Measurements from ENCODE around the gene CBY1. TPM values are rescaled to one million over a fixed set of nuclear protein-coding genes. Genes with fewer than 3 reads are reported as not detected.

Gene CBY1
- 11.2 and 30.1 TPM in 2 replicates for total RNA-seq

DNA sequence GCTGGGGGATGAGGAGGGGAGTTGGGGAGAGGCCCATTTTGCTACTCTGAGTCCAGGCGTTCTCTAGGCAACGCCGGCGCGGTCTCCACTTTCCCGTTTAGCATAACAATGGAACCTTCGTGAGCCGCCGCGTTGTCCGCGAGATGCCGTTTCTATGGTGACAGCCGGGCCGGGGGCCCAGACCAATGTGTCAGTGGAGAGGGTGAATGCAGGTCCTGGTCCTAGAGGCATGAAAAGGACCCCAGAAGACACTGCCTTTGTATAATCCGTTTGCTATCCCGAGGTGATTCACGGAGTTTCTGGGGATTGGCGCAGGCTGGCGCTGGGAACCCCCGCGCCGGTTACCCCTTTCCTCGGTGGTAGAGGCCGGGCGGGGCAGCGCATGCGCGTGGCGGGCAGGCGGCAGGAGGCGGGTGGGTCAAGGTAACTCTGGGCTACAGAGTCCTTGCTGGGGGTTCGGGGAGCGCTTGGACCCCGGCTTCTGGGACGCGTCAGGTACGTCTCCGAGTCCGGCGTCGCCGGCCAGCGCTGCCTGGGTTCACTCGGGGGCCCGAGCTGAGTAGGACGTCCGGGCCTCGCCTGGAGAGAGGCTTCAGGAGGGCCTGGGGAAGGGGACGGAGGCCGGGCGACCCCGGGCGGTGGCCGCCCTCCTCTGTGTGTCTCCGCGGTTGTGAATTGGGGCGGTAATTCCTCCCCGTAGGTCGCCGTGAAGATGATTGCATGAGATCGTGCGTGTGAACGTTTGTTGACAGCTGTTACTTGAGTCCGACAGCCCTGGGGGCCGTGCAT, at the start of gene CBY1, which contains the start of gene FAM227A:
TSS of gene CBY1 (plus strand) at position 383 of the 789 bp plus-strand sequence. CDS start 11,417 bp downstream, outside the sequence.
TSS of gene FAM227A (minus strand) at position 137 of the 789 bp plus-strand sequence. CDS start 6,224 bp downstream, outside the sequence.

DNA sequence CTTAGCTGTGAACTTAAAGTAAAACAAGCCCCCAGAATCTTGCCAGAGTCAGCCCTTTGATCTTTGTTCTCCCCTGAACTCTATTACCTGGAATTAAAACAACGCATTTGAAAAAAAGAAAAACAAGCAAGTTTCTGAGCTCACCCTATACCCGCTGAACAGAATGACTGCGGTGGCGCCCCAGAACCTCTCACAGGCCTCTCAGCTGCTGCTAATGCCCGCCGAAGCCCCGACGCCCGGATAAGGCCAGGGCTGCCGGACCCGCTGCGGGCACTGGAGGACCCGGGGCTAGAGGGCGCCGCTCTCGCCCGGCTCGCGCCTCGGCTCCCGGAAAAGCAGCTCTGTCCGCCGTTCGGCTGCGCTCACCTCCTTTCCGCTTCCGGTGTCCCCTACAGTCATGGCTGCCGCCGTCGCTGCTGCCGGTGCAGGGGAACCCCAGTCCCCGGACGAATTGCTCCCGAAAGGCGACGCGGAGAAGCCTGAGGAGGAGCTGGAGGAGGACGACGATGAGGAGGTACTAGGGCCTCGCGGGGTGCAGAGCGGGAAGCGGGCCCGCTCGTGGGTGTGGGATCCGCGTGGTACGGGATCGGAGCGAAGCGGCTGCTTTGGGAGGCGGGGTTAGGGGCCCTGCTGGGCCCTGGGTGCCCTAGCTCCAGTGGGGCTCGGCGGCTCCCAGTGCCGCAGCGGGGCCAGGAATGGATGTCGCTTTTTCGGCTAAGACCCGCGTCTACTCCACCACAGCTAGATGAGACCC, 25.3 kb downstream of the CBY1 start, which contains the start of gene TOMM22:
TSS of gene TOMM22 (plus strand) at position 376 of the 754 bp plus-strand sequence. CDS start at position 398, 22 bp downstream.

DNA sequence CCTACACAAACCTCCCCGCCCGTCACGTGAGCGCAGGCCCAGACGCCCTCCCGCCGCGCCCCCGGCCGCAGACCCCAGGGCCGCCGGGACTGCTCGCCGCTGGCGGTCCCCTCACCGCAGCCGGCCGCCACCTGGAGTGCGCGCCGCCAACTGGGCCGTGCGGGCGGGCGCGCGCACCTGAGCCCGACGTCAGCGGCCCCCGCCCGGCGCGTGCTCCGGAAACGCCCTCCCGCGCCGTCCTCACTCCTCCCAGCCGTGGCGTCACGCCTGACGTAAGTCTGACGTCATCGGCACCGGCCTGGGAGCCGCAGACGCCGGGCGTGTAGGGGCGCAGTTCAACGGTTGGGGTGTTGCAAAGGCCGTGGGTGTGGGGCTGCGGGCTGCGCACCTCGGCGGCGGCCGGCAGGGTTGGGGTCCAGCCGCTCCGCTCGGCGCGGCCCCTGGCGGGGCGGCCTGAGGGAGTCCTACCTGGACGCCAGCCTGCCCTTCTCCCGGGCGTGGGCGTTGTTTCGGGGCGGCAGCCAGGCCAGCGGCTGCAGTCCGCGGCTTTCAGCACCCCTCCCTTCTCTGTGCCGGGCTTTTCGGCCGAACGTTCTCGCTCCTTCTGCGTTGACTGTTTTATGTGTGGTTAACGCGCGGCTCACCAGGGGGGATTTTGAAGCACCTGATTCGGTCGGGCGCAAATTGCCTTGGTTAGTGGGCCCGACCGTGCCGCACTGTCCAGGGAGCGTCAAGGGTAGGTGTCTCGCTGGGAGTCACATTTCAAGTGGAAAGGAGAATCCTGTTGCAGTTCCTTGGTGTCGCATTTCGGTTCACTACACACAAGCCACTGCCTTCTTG, 44.6 kb downstream of the CBY1 start, which contains the start of gene JOSD1:
TSS of gene JOSD1 (minus strand) at position 155 of the 840 bp plus-strand sequence. CDS start 956 bp downstream, outside the sequence.

DNA sequence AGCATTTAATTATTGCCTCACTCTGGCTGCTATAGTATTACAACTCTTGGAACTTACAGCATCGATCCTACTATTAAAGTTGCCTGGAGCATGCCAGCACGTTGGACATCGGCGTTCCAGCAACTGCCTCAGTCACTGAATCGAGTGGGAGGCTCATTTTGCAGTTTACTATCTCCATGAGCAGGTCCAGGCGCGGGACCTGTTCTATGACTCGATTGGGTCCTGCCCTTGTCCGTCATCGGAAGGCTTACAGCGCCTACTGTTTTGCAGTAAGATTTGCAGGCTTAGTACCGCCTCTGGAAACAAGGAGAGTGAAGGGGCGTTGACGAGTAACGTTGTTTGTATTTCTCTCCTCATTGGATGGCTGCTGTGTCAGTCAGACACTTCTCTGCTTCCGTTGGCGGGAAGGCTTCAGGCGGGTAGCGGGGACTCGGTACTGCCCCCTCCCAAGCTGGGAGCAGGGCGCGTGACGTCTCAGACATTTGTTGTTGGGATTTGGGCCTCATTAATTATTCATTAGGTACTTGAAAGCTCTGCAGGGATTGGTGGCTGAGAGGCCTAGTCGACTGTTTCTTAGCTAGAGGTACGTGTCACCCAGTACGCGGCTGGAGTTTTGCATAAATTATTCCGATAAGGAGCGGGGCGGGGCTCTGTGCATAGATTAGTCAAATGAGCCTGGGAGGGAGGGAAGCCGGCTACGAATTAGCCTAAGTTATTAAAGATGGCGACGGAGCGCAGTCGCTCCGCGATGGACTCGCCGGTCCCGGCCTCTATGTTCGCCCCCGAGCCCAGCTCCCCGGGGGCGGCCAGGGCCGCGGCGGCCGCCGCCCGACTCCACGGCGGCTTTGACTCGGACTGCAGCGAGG, 49.0 kb downstream of the CBY1 start, which contains the start of gene GTPBP1:
TSS of gene GTPBP1 (plus strand) at position 710 of the 866 bp plus-strand sequence. CDS start at position 722, 12 bp downstream.

Other genes with a start within 250 kb of the CBY1 start
- gene KCNJ4, start 201.4 kb upstream of the CBY1 start, total RNA-seq = under 0.01 and 0.09 TPM in 2 replicates
- 76.3 and 118 TPM in 2 replicates for gene KDELR3, start 188.5 kb upstream of the CBY1 start, total RNA-seq
- 205 and 327 TPM in 2 replicates for gene DDX17, start 150.3 kb upstream of the CBY1 start, total RNA-seq
- gene DMC1, start 86.5 kb upstream of the CBY1 start, total RNA-seq = 0.23 and 1.7 TPM in 2 replicates
- 0.09 and 1.8 TPM in 2 replicates for gene FAM227A, start 246 bp upstream of the CBY1 start, total RNA-seq
- 49.0 and 56.1 TPM in 2 replicates for gene TOMM22, start 25.3 kb downstream of the CBY1 start, total RNA-seq
- 66.0 and 66.5 TPM in 2 replicates for gene JOSD1, start 44.3 kb downstream of the CBY1 start, total RNA-seq
- 17.0 and 26.6 TPM in 2 replicates for gene GTPBP1, start 49.3 kb downstream of the CBY1 start, total RNA-seq
- 90.9 and 94.3 TPM in 2 replicates for gene SUN2, start 99.4 kb downstream of the CBY1 start, total RNA-seq
- gene DNAL4, start 137.5 kb downstream of the CBY1 start, total RNA-seq = 15.5 and 15.6 TPM in 2 replicates
- gene NPTXR, start 187.4 kb downstream of the CBY1 start, total RNA-seq = 5.4 and 8.5 TPM in 2 replicates
- 57.4 and 62.0 TPM in 2 replicates for gene CBX6, start 215.6 kb downstream of the CBY1 start, total RNA-seq